IPS DF 6.9 (cell line): Measurements from ENCODE around the gene MED9.
"Not testable (repeated sequence)": the region's sequence is repeated elsewhere in the genome, so short reads cannot be mapped to it uniquely, and the experiment has no call there.

Experiments used
- DNase-seq: peaks from one replicate; pipeline ENCODE4 v3.0.0-alpha.2; 2013; ENCODE audit warnings: low read depth, low spot score
- H3K27ac ChIP-seq: one replicate; pipeline ENCODE4 v1.5.1; 2013; ENCODE audit warnings: low read length, control low read depth
- H3K27me3 ChIP-seq: 2 replicates; pipeline ENCODE4 v1.6.1; 2013; ENCODE audit warnings: mild to moderate bottlenecking, low read length; ENCODE audit not compliant: control insufficient read depth, insufficient read depth
- H3K36me3 ChIP-seq: 2 replicates; pipeline ENCODE4 v1.6.1; 2013; ENCODE audit warnings: low read length; ENCODE audit not compliant: control insufficient read depth, insufficient read depth
- H3K4me1 ChIP-seq: 2 replicates; pipeline ENCODE4 v1.6.1; 2013; ENCODE audit warnings: low read length; ENCODE audit not compliant: control insufficient read depth, insufficient read depth
- H3K4me3 ChIP-seq: 2 replicates; pipeline ENCODE4 v1.5.1; 2013; ENCODE audit warnings: mild to moderate bottlenecking, low read length
- H3K9me3 ChIP-seq: 2 replicates; pipeline ENCODE4 v1.6.1; 2013; ENCODE audit warnings: low read length, inconsistent platforms; ENCODE audit not compliant: control insufficient read depth, insufficient read depth
- WGBS: extraction: QIAGEN DNeasy Blood & Tissue Kit; methylation state at CpG from one replicate; pipeline ENCODE4 v1.1.7; 2013; ENCODE audit warnings: mixed read lengths, missing lambda C conversion rate; ENCODE audit not compliant: insufficient read length, insufficient coverage; 5-methylcytosine and 5-hydroxymethylcytosine counted together

The MED9 gene

GRCh38 chr17:17454700-17455099 is 22.1 kb upstream of the MED9 start:
- WGBS: no CpG with 5 or more reads among the region's 1 CpG
- not testable (repeated sequence) for H3K4me3 ChIP-seq, H3K36me3 ChIP-seq, H3K4me1 ChIP-seq, H3K27ac ChIP-seq, DNase-seq, H3K9me3 ChIP-seq, H3K27me3 ChIP-seq

- Histone ChIP-seq H3K36me3 (no peaks in the 10 kb centered on the region), H3K4me1 (no peaks in the 10 kb centered on the region), H3K4me3 (no peak overlapping the region), H3K27ac (no peak overlapping the region), H3K9me3 (no peaks in the 10 kb centered on the region), H3K27me3 (no peaks in the 10 kb centered on the region)
- DNase-seq: no peak
- WGBS: no CpG with 5 or more reads among the region's 4 CpGs
Measured at GRCh38 chr17:17455173-17455572, 21.6 kb upstream of the MED9 start.

GRCh38 chr17:17456251-17456650 is 20.5 kb upstream of the MED9 start:
- DNase-seq: no peak
- Histone ChIP-seq H3K4me3 (no peak overlapping the region), H3K9me3 (no peaks in the 10 kb centered on the region), H3K4me1 (no peaks in the 10 kb centered on the region), H3K36me3 (no peaks in the 10 kb centered on the region), H3K27me3 (no peaks in the 10 kb centered on the region), H3K27ac (no peak overlapping the region)
- no CpG with 5 or more reads among the region's 19 CpGs for WGBS

- no peak overlapping the region for H3K27ac ChIP-seq
- no peaks in the 10 kb centered on the region for H3K4me1 ChIP-seq
- no CpG with 5 or more reads among the region's 2 CpGs for WGBS
- no peaks in the 10 kb centered on the region for H3K36me3 ChIP-seq
- no peak for DNase-seq
- no peaks in the 10 kb centered on the region for H3K27me3 ChIP-seq
- H3K4me3 ChIP-seq: no peak overlapping the region
- no peaks in the 10 kb centered on the region for H3K9me3 ChIP-seq
Measured at GRCh38 chr17:17457680-17458079, 19.1 kb upstream of the MED9 start.

GRCh38 chr17:17460038-17460437 is 16.8 kb upstream of the MED9 start:
- no peaks in the 10 kb centered on the region for H3K36me3 ChIP-seq
- DNase-seq: no peak
- 87% methylated on average over 2 of the region's 4 CpGs for WGBS
- no peaks in the 10 kb centered on the region for H3K4me1 ChIP-seq
- no peak overlapping the region for H3K27ac ChIP-seq
- no peaks in the 10 kb centered on the region for H3K27me3 ChIP-seq
- no peak overlapping the region for H3K4me3 ChIP-seq
- H3K9me3 ChIP-seq: no peaks in the 10 kb centered on the region

- Histone ChIP-seq H3K9me3 (no peaks in the 10 kb centered on the region), H3K27ac (no peak overlapping the region), H3K27me3 (no peaks in the 10 kb centered on the region), H3K4me1 (no peaks in the 10 kb centered on the region), H3K4me3 (no peak overlapping the region), H3K36me3 (no peaks in the 10 kb centered on the region)
- WGBS: no CpG with 5 or more reads among the region's 15 CpGs
- DNase-seq: no peak
Measured at GRCh38 chr17:17462048-17462824, 14.6 kb upstream of the MED9 start.

GRCh38 chr17:17463821-17464220 is 13.0 kb upstream of the MED9 start:
- Histone ChIP-seq H3K36me3 (no peaks in the 10 kb centered on the region), H3K27me3 (no peaks in the 10 kb centered on the region), H3K4me3 (no peak overlapping the region), H3K9me3 (no peaks in the 10 kb centered on the region), H3K27ac (no peak overlapping the region), H3K4me1 (no peaks in the 10 kb centered on the region)
- no CpG with 5 or more reads among the region's 6 CpGs for WGBS
- DNase-seq: no peak

GRCh38 chr17:17465878-17466277 is 10.9 kb upstream of the MED9 start:
- not testable (repeated sequence) for H3K27ac ChIP-seq, H3K36me3 ChIP-seq, H3K4me1 ChIP-seq, DNase-seq, H3K9me3 ChIP-seq, H3K4me3 ChIP-seq, H3K27me3 ChIP-seq
- no CpG with 5 or more reads among the region's 1 CpG for WGBS

- no peaks in the 10 kb centered on the region for H3K36me3 ChIP-seq
- no peak overlapping the region for H3K4me3 ChIP-seq
- H3K27me3 ChIP-seq: no peaks in the 10 kb centered on the region
- WGBS: no CpG with 5 or more reads among the region's 5 CpGs
- no peaks in the 10 kb centered on the region for H3K9me3 ChIP-seq
- H3K27ac ChIP-seq: no peak overlapping the region
- no peaks in the 10 kb centered on the region for H3K4me1 ChIP-seq
- DNase-seq: no peak
Measured at GRCh38 chr17:17466511-17466910, 10.3 kb upstream of the MED9 start.

- Histone ChIP-seq H3K27ac (no peak overlapping the region), H3K4me3 (no peak overlapping the region), H3K27me3 (no peaks in the 10 kb centered on the region), H3K9me3 (no peaks in the 10 kb centered on the region), H3K36me3 (no peaks in the 10 kb centered on the region), H3K4me1 (no peaks in the 10 kb centered on the region)
- WGBS: no CpG with 5 or more reads among the region's 5 CpGs
- no peak for DNase-seq
Measured at GRCh38 chr17:17467016-17467415, 9.8 kb upstream of the MED9 start.

GRCh38 chr17:17467720-17468119 is 9.1 kb upstream of the MED9 start:
- H3K27ac ChIP-seq: no peak overlapping the region
- H3K36me3 ChIP-seq: no peaks in the 10 kb centered on the region
- H3K9me3 ChIP-seq: no peaks in the 10 kb centered on the region
- no peak overlapping the region for H3K4me3 ChIP-seq
- no peaks in the 10 kb centered on the region for H3K27me3 ChIP-seq
- WGBS: no CpG with 5 or more reads among the region's 5 CpGs
- DNase-seq: no peak
- no peaks in the 10 kb centered on the region for H3K4me1 ChIP-seq
